K562 (cell line): ENCODE results near the gene KLHDC10. TPM values are rescaled to one million over a fixed set of nuclear protein-coding genes. Genes with fewer than 3 reads are reported as not detected.

ENCODE experiments used
- ARNT ChIP-seq, 2 experiments: fragments of 450-650 bp; IDR thresholded peaks; 2 replicates each; pipeline ENCODE4 v1.6.1; 2016; ENCODE audit warnings: mild to moderate bottlenecking in 1 of 2
- BDP1 ChIP-seq: IDR thresholded peaks from 3 replicates; pipeline ENCODE4 v1.6.1; 2011; ENCODE audit not compliant: insufficient read length, insufficient read depth
- BRF1 ChIP-seq: IDR thresholded peaks from 3 replicates; pipeline ENCODE4 v1.6.1; 2011; ENCODE audit warnings: borderline replicate concordance, mild to moderate bottlenecking; ENCODE audit not compliant: insufficient read length; ENCODE audit errors: extremely low read depth
- CEBPG ChIP-seq, 3 experiments: fragments of 200-800 bp in 1 of 3; sonication (Bioruptor generic) in 1 of 3; sonication (generic) in 1 of 3; formaldehyde crosslinking in 1 of 3; IDR thresholded peaks in 2 of 3; conservative IDR thresholded peaks in 1 of 3; 2 replicates each; pipeline versions ENCODE4 v1.6.1 to v1.8.0; 2016 to 2022; ENCODE audit warnings: missing compliant biosample characterization in 2 of 3, missing genetic modification characterization in 2 of 3, mild to moderate bottlenecking in 1 of 3, missing genetic modification reagents in 1 of 3
- CREBBP ChIP-seq: IDR thresholded peaks from one replicate; pipeline ENCODE4 v1.6.1; 2012; ENCODE audit warnings: low read depth, mild to moderate bottlenecking, control low read depth, inconsistent platforms, low read length
- FOXA1 ChIP-seq: fragments of 450-650 bp; IDR thresholded peaks from 2 replicates; pipeline ENCODE4 v1.6.1; 2016; ENCODE audit warnings: mild to moderate bottlenecking, borderline replicate concordance
- HNRNPUL1 ChIP-seq: fragments of 200-400 bp; formaldehyde crosslinking; IDR thresholded peaks from 2 replicates; pipeline ENCODE4 v1.6.1; 2017; ENCODE audit warnings: low read length
- NEUROD1 ChIP-seq: fragments of 150-350 bp; IDR thresholded peaks from 2 replicates; pipeline ENCODE4 v1.6.1; 2014; ENCODE audit warnings: borderline replicate concordance, low read length, low read depth; ENCODE audit not compliant: partially characterized antibody
- OTX1 ChIP-seq: fragments of 450-650 bp; formaldehyde crosslinking; IDR thresholded peaks from 2 replicates; pipeline ENCODE4 v1.4.0; 2022; ENCODE audit warnings: mild to moderate bottlenecking
- RBFOX2 ChIP-seq: fragments of 200-400 bp; formaldehyde crosslinking; IDR thresholded peaks from 2 replicates; pipeline ENCODE4 v1.6.1; 2017; ENCODE audit warnings: low read depth, mild to moderate bottlenecking, low read length, moderate library complexity
- SNIP1 ChIP-seq: fragments of 450-650 bp; IDR thresholded peaks from 2 replicates; pipeline ENCODE4 v1.7.1; 2017; ENCODE audit warnings: low read depth, mild to moderate bottlenecking
- TEAD4 ChIP-seq, 2 experiments: sonication (generic) in 1 of 2; formaldehyde crosslinking in 1 of 2; IDR thresholded peaks; 2 replicates each; pipeline versions ENCODE4 v1.6.1 to v1.8.0; 2012 to 2022; ENCODE audit warnings: borderline replicate concordance in 1 of 2, inconsistent platforms in 1 of 2, low read length in 1 of 2, mild to moderate bottlenecking in 1 of 2, missing genetic modification reagents in 1 of 2
- ZC3H11A ChIP-seq: IDR thresholded peaks from 2 replicates; pipeline ENCODE4 v1.6.1; 2012; ENCODE audit warnings: low read depth, low read length, improper control_type of control experiment
- polyA plus RNA-seq, 8 experiments: library from polyadenylated mRNA; depleted of rRNA in 4 of 8; stranded (reverse) in 5 of 8; unstranded in 3 of 8; fragments of >200 nt; fragmentation: Nextera tagmentation in 2 of 8; fragmentation: Illumina TruSeq in 1 of 8; extraction: Ambion mirVana in 2 of 8; extraction: Trizol in 1 of 8; gene quantifications; 2 replicates each; pipeline versions ENCODE4 v1.2.1 to v1.2.3, GENCODE V29; 2011 to 2014; ENCODE audit warnings: inconsistent platforms in 1 of 8, missing spikeins in 1 of 8
- total RNA-seq, 7 experiments: library from RNA; depleted of rRNA in 6 of 7; stranded (reverse); fragments of >200 nt in 6 of 7; fragmentation: Illumina TruSeq in 2 of 7; extraction: Trizol in 2 of 7; gene quantifications; 2 replicates each; pipeline versions ENCODE4 v1.2.1 to v1.2.3, GENCODE V29; 2011 to 2021; ENCODE audit warnings: low replicate concordance in 1 of 7
- TF ChIP-seq, protein P1 (sequence below): sonication (generic); formaldehyde crosslinking; IDR thresholded peaks from 2 replicates; pipeline ENCODE4 v1.9.0; 2022; ENCODE audit warnings: mild to moderate bottlenecking, missing genetic modification reagents
- TF ChIP-seq, protein P2 (sequence below), 2 experiments: fragments of 450-650 bp; IDR thresholded peaks; 2 replicates each; pipeline ENCODE4 v1.6.1; 2018; ENCODE audit warnings: mild to moderate bottlenecking in 2 of 2, low read depth in 1 of 2; ENCODE audit not compliant: partially characterized antibody in 2 of 2
- TF ChIP-seq, protein P3 (sequence below): IDR thresholded peaks from 2 replicates; pipeline ENCODE4 v1.6.1; 2012; ENCODE audit warnings: low read depth, low read length, improper control_type of control experiment, borderline replicate concordance
- TF ChIP-seq, protein P4 (sequence below): fragments of 250-450 bp; sonication (Bioruptor Pico); IDR thresholded peaks from 2 replicates; pipeline ENCODE4 v1.8.0; 2022; ENCODE audit warnings: inconsistent platforms, mild to moderate bottlenecking, moderate library complexity, borderline replicate concordance

The KLHDC10 gene
- total and polyA plus RNA-seq, 9 of the 15 experiments (the other 6 are each of a cell fraction or from before 2014, with no cell fraction given), result 9.8 to 80.5 (median 31.4) TPM

DNA sequence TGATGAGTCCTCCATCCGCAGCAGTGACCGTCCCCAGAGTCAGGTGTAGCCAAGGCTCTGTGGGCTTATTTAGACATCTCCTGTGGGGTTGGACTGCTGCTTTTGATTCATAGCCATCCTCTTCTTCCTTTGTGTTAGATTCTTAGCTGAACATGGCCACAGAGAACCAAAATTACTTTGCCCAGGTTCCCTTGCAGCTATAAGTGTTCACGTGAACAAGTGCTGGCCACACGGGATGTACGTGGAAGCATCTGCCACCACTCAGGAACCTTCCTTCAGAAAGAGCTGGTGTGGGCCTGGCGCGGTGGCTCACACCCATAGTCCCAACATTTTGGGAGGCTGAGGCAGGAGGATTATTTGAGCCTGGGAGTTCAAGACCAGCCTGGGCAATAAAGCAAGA, 85.8 kb downstream of the KLHDC10 start (continued):
- TF ChIP-seq CREBBP (no peak), ARNT (IDR thresholded peaks at IDR 0.05) (no peak), CEBPG (CRISPR knock-in tag; IDR thresholded peaks at IDR 0.05) (no peak), CEBPG (tag; conservative IDR thresholded peaks at IDR 0.05 in 1 of 2, IDR thresholded peaks at IDR 0.05 in 1 of 2) (no peak), SNIP1 (no peak), RBFOX2 (no peak), BDP1 (no peak), BRF1 (no peak), TEAD4 (IDR thresholded peaks at IDR 0.05; ENCODE audit: low read length) (no peak), TEAD4 (CRISPR knock-in tag; IDR thresholded peaks at IDR 0.05; ENCODE audit: borderline replicate concordance) (no peak), OTX1 (CRISPR knock-in tag) (no peak), ZC3H11A (no peak), NEUROD1 (no peak), HNRNPUL1 (no peak), FOXA1 (no peak)
- TF ChIP-seq, protein P1, sequence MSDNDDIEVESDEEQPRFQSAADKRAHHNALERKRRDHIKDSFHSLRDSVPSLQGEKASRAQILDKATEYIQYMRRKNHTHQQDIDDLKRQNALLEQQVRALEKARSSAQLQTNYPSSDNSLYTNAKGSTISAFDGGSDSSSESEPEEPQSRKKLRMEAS (CRISPR knock-in tag), result no peak
- TF ChIP-seq, protein P2, sequence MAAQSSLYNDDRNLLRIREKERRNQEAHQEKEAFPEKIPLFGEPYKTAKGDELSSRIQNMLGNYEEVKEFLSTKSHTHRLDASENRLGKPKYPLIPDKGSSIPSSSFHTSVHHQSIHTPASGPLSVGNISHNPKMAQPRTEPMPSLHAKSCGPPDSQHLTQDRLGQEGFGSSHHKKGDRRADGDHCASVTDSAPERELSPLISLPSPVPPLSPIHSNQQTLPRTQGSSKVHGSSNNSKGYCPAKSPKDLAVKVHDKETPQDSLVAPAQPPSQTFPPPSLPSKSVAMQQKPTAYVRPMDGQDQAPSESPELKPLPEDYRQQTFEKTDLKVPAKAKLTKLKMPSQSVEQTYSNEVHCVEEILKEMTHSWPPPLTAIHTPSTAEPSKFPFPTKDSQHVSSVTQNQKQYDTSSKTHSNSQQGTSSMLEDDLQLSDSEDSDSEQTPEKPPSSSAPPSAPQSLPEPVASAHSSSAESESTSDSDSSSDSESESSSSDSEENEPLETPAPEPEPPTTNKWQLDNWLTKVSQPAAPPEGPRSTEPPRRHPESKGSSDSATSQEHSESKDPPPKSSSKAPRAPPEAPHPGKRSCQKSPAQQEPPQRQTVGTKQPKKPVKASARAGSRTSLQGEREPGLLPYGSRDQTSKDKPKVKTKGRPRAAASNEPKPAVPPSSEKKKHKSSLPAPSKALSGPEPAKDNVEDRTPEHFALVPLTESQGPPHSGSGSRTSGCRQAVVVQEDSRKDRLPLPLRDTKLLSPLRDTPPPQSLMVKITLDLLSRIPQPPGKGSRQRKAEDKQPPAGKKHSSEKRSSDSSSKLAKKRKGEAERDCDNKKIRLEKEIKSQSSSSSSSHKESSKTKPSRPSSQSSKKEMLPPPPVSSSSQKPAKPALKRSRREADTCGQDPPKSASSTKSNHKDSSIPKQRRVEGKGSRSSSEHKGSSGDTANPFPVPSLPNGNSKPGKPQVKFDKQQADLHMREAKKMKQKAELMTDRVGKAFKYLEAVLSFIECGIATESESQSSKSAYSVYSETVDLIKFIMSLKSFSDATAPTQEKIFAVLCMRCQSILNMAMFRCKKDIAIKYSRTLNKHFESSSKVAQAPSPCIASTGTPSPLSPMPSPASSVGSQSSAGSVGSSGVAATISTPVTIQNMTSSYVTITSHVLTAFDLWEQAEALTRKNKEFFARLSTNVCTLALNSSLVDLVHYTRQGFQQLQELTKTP (IDR thresholded peaks at IDR 0.05; ENCODE audit: low read depth in 1 of 2, partially characterized antibody in 2 of 2), result no peak
- TF ChIP-seq, protein P3, sequence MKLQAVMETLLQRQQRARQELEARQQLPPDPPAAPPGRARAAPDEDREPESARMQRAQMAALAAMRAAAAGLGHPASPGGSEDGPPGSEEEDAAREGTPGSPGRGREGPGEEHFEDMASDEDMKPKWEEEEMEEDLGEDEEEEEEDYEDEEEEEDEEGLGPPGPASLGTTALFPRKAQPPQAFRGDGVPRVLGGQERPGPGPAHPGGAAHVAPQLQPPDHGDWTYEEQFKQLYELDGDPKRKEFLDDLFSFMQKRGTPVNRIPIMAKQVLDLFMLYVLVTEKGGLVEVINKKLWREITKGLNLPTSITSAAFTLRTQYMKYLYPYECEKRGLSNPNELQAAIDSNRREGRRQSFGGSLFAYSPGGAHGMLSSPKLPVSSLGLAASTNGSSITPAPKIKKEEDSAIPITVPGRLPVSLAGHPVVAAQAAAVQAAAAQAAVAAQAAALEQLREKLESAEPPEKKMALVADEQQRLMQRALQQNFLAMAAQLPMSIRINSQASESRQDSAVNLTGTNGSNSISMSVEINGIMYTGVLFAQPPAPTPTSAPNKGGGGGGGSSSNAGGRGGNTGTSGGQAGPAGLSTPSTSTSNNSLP, result no peak
- TF ChIP-seq, protein P4, sequence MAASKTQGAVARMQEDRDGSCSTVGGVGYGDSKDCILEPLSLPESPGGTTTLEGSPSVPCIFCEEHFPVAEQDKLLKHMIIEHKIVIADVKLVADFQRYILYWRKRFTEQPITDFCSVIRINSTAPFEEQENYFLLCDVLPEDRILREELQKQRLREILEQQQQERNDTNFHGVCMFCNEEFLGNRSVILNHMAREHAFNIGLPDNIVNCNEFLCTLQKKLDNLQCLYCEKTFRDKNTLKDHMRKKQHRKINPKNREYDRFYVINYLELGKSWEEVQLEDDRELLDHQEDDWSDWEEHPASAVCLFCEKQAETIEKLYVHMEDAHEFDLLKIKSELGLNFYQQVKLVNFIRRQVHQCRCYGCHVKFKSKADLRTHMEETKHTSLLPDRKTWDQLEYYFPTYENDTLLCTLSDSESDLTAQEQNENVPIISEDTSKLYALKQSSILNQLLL, result no peak
